ENCODE results near the gene HSD17B11.
"Not testable (repeated sequence)": the region's sequence is repeated elsewhere in the genome, so short reads cannot be mapped to it uniquely, and the experiment has no call there.

The HSD17B11 gene

GRCh38 chr4:87410679-87411078, 19.7 kb upstream of the HSD17B11 start:
- peak overlapping the region; percentile 75 for H3K27ac ChIP-seq
- TF ChIP-seq CTCF (conservative IDR thresholded peaks at IDR 0.05) = no peak

- no peak for TF ChIP-seq CTCF (conservative IDR thresholded peaks at IDR 0.05)
Observed at GRCh38 chr4:87410157-87410556, 19.2 kb upstream of the HSD17B11 start.

GRCh38 chr4:87409420-87409939, 18.5 kb upstream of the HSD17B11 start:
- H3K27ac ChIP-seq = peak overlapping the region; percentile 75
- no peak for TF ChIP-seq CTCF (conservative IDR thresholded peaks at IDR 0.05)

More at GRCh38 chr4:87410157-87410556, 19.2 kb upstream of the HSD17B11 start:
- H3K27ac ChIP-seq = peak overlapping the region; percentile 75

GRCh38 chr4:87406902-87407301, 15.9 kb upstream of the HSD17B11 start:
- H3K27ac ChIP-seq = peak overlapping the region; percentile 21; the same call in 1 of the 2 replicates

GRCh38 chr4:87406462-87406861, 15.5 kb upstream of the HSD17B11 start:
- no peak for TF ChIP-seq CTCF (conservative IDR thresholded peaks at IDR 0.05)
- H3K27ac ChIP-seq = 0 out of 2 replicates have a peak overlapping the region, but pooled peaks have one; percentile 21

- TF ChIP-seq CTCF (conservative IDR thresholded peaks at IDR 0.05) = no peak
- no peak overlapping the region for H3K27ac ChIP-seq
Observed at GRCh38 chr4:87405211-87405820, 14.3 kb upstream of the HSD17B11 start.

- H3K27ac ChIP-seq = not testable (repeated sequence)
Observed at GRCh38 chr4:87403732-87404131, 12.7 kb upstream of the HSD17B11 start.

GRCh38 chr4:87399954-87400353, 9.0 kb upstream of the HSD17B11 start:
- no peak for TF ChIP-seq CTCF (conservative IDR thresholded peaks at IDR 0.05)
- no peak overlapping the region for H3K27ac ChIP-seq

Measured in VCaP (cell line).